Mononuclear cell (primary cell): ENCODE results near the gene USB1. TPM values are rescaled to one million over a fixed set of nuclear protein-coding genes. Genes with fewer than 3 reads are reported as not detected.

Experiments used
- H3K27me3 ChIP-seq: 2 replicates; pipeline ENCODE4 v1.6.0; 2011; ENCODE audit warnings: low read length, control low read depth; ENCODE audit not compliant: insufficient read depth
- H3K4me1 ChIP-seq: 2 replicates; pipeline ENCODE4 v1.5.1; 2011; ENCODE audit warnings: mild to moderate bottlenecking, low read length, control low read depth; ENCODE audit not compliant: insufficient read depth
- H3K4me3 ChIP-seq: 2 replicates; pipeline ENCODE4 v1.5.1; 2011; ENCODE audit warnings: mild to moderate bottlenecking, low read length, moderate library complexity
- H3K9me3 ChIP-seq: 2 replicates; pipeline ENCODE4 v1.5.1; 2011; ENCODE audit warnings: low read depth, mild to moderate bottlenecking, control low read depth, low read length
- total RNA-seq: library from RNA; depleted of rRNA; stranded (reverse); fragments of >200 nt; gene quantifications from one replicate; pipeline ENCODE4 v1.2.3, GENCODE V29; 2012

USB1 gene
- total RNA-seq, 1 donor: 20.4 TPM

- Histone ChIP-seq H3K4me1 (peaks cover 13% of the 10 kb centered on the region), H3K9me3 (no peaks in the 10 kb centered on the region), H3K27me3 (no peaks in the 10 kb centered on the region), H3K4me3 (no peak overlapping the region)
Measured at GRCh38 chr16:57982385-57982784, 18.8 kb upstream of the USB1 start.

GRCh38 chr16:57984443-57985203 lies 16.6 kb upstream of the USB1 start:
- peaks cover 13% of the 10 kb centered on the region for H3K4me1 ChIP-seq
- no peaks in the 10 kb centered on the region for H3K27me3 ChIP-seq
- no peaks in the 10 kb centered on the region for H3K9me3 ChIP-seq
- peak overlapping the region; percentile 40 for H3K4me3 ChIP-seq

- H3K27me3 ChIP-seq: no peaks in the 10 kb centered on the region
- H3K9me3 ChIP-seq: no peaks in the 10 kb centered on the region
- peaks cover 13% of the 10 kb centered on the region for H3K4me1 ChIP-seq
- H3K4me3 ChIP-seq: peak overlapping the region; percentile 40
Measured at GRCh38 chr16:57985204-57986181, 15.7 kb upstream of the USB1 start.

GRCh38 chr16:57986196-57986595 lies 15.0 kb upstream of the USB1 start:
- Histone ChIP-seq H3K9me3 (no peaks in the 10 kb centered on the region), H3K4me3 (no peak overlapping the region), H3K4me1 (peaks cover 13% of the 10 kb centered on the region), H3K27me3 (no peaks in the 10 kb centered on the region)

GRCh38 chr16:57987441-57988177 lies 13.6 kb upstream of the USB1 start:
- Histone ChIP-seq H3K4me1 (peaks cover 13% of the 10 kb centered on the region), H3K9me3 (no peaks in the 10 kb centered on the region), H3K4me3 (no peak overlapping the region), H3K27me3 (no peaks in the 10 kb centered on the region)

- Histone ChIP-seq H3K9me3 (no peaks in the 10 kb centered on the region), H3K4me1 (peaks cover 19% of the 10 kb centered on the region), H3K4me3 (no peak overlapping the region), H3K27me3 (no peaks in the 10 kb centered on the region)
Measured at GRCh38 chr16:57988929-57989328, 12.3 kb upstream of the USB1 start.

- peaks cover 33% of the 10 kb centered on the region for H3K4me1 ChIP-seq
- no peaks in the 10 kb centered on the region for H3K9me3 ChIP-seq
- H3K4me3 ChIP-seq: no peak overlapping the region
- H3K27me3 ChIP-seq: no peaks in the 10 kb centered on the region
Measured at GRCh38 chr16:57991551-57992059, 9.6 kb upstream of the USB1 start.

GRCh38 chr16:57992084-57992483 lies 9.1 kb upstream of the USB1 start:
- Histone ChIP-seq H3K27me3 (no peaks in the 10 kb centered on the region), H3K4me1 (peaks cover 37% of the 10 kb centered on the region), H3K9me3 (no peaks in the 10 kb centered on the region), H3K4me3 (no peak overlapping the region)

GRCh38 chr16:57993438-57993837 lies 7.8 kb upstream of the USB1 start:
- no peaks in the 10 kb centered on the region for H3K9me3 ChIP-seq
- H3K4me1 ChIP-seq: peaks cover 51% of the 10 kb centered on the region
- H3K4me3 ChIP-seq: no peak overlapping the region
- H3K27me3 ChIP-seq: no peaks in the 10 kb centered on the region

- Histone ChIP-seq H3K27me3 (no peaks in the 10 kb centered on the region), H3K9me3 (no peaks in the 10 kb centered on the region), H3K4me3 (no peak overlapping the region), H3K4me1 (peaks cover 55% of the 10 kb centered on the region)
Measured at GRCh38 chr16:57993897-57994296, 7.3 kb upstream of the USB1 start.

- no peaks in the 10 kb centered on the region for H3K9me3 ChIP-seq
- no peak overlapping the region for H3K4me3 ChIP-seq
Measured at GRCh38 chr16:57994361-57994760, 6.8 kb upstream of the USB1 start.

GRCh38 chr16:57994778-57995177 lies 6.4 kb upstream of the USB1 start:
- H3K27me3 ChIP-seq: no peaks in the 10 kb centered on the region
- no peaks in the 10 kb centered on the region for H3K9me3 ChIP-seq
- no peak overlapping the region for H3K4me3 ChIP-seq
- H3K4me1 ChIP-seq: peaks cover 64% of the 10 kb centered on the region

More at GRCh38 chr16:57994361-57994760, 6.8 kb upstream of the USB1 start:
- Histone ChIP-seq H3K4me1 (peaks cover 60% of the 10 kb centered on the region), H3K27me3 (no peaks in the 10 kb centered on the region)

GRCh38 chr16:57995721-57996405 lies 5.3 kb upstream of the USB1 start:
- H3K27me3 ChIP-seq: no peaks in the 10 kb centered on the region
- peaks cover 66% of the 10 kb centered on the region for H3K4me1 ChIP-seq
- no peak overlapping the region for H3K4me3 ChIP-seq
- H3K9me3 ChIP-seq: no peaks in the 10 kb centered on the region
